T-helper 1 cell treated with Interleukin-12 subunit alpha and Interleukin-12 subunit beta and Interleukin-4 antibody, amounts not matched to agents 30 ng/mL and 1 ng/mL, for 36 hours (primary cell): ENCODE data around the gene CDH13. TPM values are rescaled to one million over a fixed set of nuclear protein-coding genes. Genes with fewer than 3 reads are reported as not detected.

Experiments used
- intact Hi-C: fragments of 100-400 bp; cut with micrococcal nuclease; formaldehyde crosslinking; loops from one replicate; pipeline ENCODE4 v1.15.1; 2024
- total RNA-seq: library from RNA; stranded (reverse); gene quantifications from 2 replicates; pipeline ENCODE4 v1.2.3, GENCODE V29; 2022

CDH13 gene
- total RNA-seq, 1 donor from 2014 or later: not detected

- intact Hi-C loops: no loop called here
Observed at GRCh38 chr16:83699817-83700216, 1073.0 kb downstream of the CDH13 start.

DNA sequence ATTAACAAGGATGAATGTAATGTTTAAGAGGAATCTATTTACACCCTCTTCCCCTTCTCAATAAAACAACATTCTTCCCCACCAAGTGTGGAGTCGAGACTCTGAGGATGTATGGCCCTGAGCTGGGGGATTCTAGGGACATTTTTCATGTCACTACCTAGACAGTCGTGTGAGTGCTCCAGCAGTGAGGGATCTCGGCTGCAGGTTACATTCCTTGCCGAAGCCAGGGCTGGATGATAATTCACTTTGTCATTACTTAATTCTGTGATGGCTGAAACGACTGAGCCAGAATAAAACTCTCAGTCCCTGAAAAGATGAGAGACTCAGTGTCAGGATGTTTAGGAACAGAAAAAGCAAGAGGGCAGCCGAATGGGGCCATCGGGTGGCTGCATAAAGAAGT is 1074.1 kb downstream of the CDH13 start:
- intact Hi-C loops: no loop called here

GRCh38 chr16:83701494-83701893 is 1074.7 kb downstream of the CDH13 start:
- intact Hi-C loops: no loop called here

- intact Hi-C loops: no loop called here
Observed at GRCh38 chr16:83704656-83705055, 1077.9 kb downstream of the CDH13 start.

- intact Hi-C loops: no loop called here
Observed at GRCh38 chr16:83705856-83706255, 1079.1 kb downstream of the CDH13 start.

DNA sequence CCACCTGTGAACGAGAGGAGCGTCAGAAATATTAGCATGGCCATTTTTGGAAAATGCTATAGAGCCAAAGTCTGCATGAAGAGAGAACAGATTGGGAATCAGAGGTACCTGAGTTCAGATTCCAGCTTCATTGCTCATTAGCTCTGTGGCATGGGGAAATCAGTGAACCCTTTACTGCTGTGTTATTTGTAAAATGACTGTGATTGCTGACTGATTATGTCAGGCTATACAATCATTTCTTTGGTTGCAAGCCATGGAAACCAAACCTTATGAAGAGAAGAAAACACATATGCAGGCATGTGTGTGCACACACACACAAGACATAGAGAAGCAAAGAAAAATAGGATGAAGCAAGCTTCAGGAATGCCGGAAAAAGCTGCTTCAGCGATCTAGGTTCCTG is 1079.6 kb downstream of the CDH13 start:
- intact Hi-C loops: no loop called here

DNA sequence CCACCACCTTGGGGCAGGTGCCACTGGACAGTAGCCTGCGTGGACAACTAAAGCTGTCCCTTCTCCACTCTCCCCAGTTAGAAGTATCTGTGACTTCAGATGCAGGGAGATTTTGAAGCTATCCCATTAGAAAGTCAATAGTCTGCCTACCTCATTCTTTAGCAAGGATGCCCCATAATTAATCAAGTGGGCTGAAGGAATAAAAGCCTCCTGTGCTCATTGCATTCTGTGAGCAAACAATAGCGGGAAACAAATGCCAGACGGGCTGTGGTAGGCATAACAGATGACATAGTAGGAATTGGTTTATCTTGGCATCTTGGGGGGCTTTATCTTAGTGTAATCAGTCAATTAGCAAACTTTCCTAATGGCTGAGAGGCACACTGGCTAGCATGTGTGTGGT is 1084.3 kb downstream of the CDH13 start:
- intact Hi-C loops: no loop called here

DNA sequence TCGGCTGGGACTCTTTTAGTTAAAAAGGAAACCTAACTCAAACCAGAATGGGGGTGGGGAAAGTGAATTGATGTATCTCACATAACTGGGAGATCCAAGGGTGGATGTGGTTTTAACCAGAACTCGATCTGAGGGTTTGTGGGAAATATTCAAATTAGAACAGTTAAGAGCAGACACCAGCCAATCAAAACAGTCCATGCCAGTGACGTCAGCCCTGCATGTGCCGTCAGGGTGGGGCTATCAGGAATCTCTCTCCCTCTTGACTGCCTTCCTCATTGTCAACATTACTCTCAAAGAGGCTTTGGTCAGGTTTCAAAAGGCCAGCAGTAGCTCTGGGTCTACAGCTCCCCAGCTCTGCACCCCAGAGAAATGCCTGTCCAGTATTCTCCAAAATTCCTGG is 1086.8 kb downstream of the CDH13 start:
- intact Hi-C loops: no loop called here

DNA sequence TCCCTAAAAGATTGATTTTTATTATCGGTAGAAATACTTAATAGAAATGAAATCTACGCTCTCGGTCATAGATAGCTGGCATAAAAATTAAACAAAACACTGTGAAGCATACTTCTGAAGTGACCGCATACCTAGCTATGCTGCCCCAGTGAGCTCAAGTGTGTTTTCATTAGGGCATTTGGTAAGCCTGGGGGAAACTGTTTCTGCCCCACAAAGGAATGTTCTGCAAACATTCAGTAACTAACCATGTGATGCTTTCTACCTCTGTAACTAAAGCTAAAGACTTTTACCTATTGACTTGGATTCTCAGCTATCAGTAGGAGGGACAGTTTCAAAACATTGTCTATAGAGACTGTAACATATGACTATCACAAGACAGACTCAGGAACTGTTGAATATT is 1087.5 kb downstream of the CDH13 start:
- intact Hi-C loops: no loop called here

- intact Hi-C loops: no loop called here
Observed at GRCh38 chr16:83715217-83715920, 1088.6 kb downstream of the CDH13 start.

DNA sequence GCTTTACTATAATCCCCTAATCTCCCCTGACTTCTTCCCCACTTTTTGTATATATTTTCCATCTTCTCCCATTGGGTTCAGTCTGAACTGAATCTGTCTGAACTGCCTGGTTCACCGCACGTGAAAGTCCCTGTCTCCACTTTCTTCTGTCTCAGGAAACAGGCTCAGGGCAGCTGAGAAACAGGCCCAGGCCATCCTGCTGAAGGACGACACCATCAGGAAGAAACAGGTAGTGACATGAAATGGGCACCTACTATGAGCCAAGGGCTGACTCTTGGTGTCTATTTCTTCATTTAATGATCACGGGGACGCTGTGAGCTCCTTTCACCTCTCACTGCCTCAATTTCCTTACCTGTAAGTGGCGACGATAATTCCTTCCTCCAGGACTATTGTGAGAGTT is 1090.5 kb downstream of the CDH13 start:
- intact Hi-C loops: no loop called here

DNA sequence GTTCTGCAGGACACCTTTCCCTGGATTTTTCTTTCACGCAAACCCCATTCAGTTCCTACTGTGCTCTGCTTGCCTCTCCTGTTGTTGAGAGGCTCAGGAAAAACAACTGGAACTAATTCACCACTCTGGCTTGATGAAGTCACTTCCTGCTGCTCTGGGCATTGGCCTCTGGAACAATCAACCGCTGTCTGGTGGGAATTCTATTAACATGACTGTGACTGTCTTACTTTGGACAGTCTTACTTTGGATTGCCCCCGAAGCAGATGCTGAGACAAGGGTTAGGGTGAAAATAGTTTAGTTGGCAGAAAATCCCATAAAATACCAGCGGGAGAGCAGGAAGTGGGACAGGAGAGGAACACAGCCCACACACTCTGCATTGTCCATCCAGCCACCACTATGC is 1091.0 kb downstream of the CDH13 start:
- intact Hi-C loops: no loop called here

DNA sequence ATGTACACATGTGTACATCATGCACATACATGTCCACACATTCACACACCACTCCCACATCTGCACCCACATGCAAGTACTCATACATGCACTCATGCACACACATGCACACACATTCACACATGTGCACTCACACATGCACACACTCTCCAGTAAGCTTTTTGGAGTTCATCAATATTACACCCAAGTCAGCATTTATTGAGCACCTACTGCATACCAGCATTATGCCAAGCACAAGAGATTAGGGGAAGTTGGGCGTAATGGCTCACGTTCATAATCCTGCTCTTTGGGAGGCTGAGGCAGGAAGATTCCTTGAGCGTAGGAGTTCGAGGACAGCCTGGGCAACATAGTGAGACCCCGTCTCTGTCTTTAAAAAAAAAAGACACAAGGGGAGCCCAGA is 1093.4 kb downstream of the CDH13 start:
- intact Hi-C loops: no loop called here

DNA sequence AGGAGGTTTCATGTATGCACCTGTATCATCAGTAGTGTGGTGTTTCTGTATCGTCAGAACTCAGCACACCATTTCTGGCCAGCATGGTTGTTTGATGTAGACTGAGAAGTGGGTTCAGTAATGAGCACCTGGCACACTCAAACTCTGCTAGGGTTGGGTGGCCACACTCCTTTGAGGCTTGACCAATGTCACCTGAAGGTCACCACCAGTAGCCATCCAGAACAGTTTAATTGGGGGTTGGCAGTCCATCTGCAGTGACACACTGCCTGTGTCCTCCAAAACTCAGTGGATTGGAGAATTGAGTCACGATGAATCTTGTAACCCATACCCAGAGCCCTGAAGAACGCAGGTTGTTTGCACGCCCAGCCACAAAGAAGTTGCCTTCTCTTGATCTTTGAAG is 1094.2 kb downstream of the CDH13 start:
- intact Hi-C loops: no loop called here

DNA sequence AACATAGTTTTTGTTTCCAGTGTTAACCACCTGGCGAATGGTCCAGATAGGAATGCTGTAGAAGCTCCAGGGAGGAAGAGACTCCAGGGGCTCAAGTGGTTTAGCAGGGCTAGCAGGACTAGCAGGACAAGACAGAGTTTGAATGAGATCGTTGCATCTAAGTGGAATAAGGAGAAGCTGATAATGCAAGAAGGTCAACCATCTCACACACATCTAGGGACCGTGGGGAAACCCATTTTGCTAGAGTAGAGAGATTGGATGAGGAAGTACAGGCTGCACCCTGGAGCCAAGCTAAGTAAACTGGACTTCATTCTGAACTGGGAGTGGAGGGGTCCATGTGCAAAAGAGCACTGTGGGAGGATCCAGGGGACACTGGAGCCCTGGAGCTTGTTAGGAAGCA is 1094.9 kb downstream of the CDH13 start:
- intact Hi-C loops: no loop called here

DNA sequence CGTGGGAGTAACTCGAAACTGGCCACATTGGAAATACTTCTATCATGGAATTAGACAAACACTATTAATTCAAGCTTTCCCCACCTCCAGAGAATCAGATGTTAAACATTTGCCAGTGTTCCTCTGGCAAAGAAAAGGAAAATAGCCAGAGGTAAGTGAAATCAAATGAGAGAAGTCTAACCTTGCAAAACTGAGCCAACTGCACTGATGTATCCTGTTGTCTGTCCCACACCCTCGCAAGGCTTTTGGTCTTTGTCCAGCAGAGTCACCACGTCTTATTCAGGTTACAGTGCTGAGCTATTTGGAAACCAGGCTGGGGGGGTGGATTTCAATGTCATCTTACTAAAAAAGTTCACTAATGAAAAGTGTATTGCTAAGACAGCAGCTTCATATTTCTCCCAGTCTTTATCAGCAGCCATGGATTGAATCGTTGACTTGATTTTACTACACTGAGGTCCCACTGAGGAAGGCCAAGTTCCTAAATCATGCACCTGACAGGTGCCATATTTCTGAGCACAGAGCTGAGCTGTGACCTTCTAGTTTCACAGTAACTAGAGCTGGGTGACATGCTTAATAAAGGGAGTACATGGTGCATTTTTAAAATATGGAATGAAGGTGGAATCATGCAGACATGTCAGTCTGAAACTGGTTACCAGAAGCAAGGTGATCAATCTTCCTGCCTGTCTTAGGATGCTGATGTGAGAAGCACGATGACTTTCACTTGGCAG is 1095.9 kb downstream of the CDH13 start:
- intact Hi-C loops: no loop called here

DNA sequence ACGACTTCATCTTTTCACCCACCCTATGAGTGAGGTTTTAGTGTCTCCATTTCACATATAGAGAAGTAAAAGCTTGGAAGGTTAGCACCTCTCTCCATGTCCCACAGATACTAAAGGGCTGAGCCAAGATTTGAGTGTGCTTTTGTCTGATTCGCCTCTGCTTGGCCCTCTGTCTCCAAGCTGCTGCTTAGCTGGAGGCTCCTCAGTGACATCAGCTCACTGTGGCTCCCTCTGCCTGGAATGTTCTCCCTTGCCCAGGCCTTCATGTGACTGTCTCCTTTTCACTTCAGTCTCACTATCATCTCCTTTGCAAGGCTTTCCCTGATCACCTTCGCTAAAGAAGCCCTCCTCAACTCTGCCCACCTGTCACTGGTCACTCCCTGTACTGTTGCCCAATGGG is 1096.5 kb downstream of the CDH13 start:
- intact Hi-C loops: no loop called here

GRCh38 chr16:83723901-83724300 is 1097.1 kb downstream of the CDH13 start:
- intact Hi-C loops: no loop called here

DNA sequence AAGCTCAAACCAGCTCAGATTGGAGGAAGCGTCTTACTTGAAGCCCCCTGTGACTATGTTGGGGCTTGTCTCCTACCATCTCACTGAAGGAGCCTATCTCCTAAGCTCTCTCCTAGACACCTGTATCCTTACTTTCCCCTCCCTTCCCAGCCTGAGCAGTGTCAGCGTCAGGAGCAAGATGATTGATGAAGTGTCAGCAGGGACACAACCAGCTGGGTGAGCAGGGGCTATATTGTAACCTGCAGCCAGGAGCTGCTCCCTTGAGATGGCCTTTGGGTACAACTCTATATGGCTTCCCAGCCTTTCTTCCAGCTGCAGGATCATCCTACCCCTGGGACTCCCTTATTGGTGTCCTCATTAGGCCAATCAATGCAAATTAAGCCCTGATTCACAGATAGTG is 1097.8 kb downstream of the CDH13 start:
- intact Hi-C loops: no loop called here

GRCh38 chr16:83725313-83725712 is 1098.5 kb downstream of the CDH13 start:
- intact Hi-C loops: no loop called here

- intact Hi-C loops: no loop called here
Observed at GRCh38 chr16:83727018-83727417, 1100.2 kb downstream of the CDH13 start.

- intact Hi-C loops: no loop called here
Observed at GRCh38 chr16:83727751-83728352, 1101.1 kb downstream of the CDH13 start.

GRCh38 chr16:83728492-83728891 is 1101.7 kb downstream of the CDH13 start:
- intact Hi-C loops: no loop called here
